Activated CD8-positive, alpha-beta memory T cell treated with anti-CD3 and anti-CD28 coated beads for 24 hours (primary cell): ENCODE data around the gene NOXO1.

Source experiments
- DNase-seq: peaks from one replicate; pipeline ENCODE4 v3.0.0-alpha.2; 2020

The NOXO1 gene

DNA sequence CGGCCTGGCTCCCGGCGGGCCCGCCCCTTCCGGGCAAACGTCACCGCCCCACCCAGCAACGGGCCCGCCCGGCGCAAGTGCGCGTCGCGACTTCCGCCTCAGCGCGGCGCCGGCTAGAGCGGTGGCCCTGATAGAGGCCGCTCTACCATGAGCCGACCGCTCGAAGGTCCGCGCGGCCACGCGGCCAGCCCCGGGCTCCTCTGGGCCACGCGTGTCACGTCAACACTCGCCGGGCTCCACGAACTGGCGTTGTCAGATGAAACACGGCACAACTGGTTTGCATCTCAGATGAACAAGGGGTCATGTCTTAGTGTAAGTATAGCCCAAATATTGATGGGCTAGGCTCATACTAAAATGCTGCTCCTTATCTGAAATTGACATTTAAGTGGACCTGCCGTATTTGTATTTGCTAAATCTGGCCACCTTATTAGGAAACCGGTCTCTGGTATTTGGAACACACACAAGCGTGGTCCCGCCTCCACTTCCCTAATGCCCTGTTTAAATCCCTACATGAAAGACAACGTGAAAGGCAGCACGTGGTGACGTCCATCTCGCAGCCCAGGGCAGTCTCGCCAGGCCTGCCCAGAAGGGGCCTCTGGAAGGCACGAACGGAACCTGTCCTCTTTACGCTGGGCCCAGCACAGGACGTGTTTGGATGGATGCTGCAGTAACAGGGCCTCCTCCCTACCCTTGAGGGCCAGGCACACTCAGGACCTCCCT is 28.7 kb upstream of the NOXO1 start, which contains the start of gene ZNF598:
Gene ZNF598, minus strand, starts transcription at position 31 of the 720 bp plus-strand sequence.
- DNase-seq = peak; percentile 92

- peak; percentile 74 for DNase-seq
These were observed 28.0 kb upstream of the NOXO1 start for GRCh38 chr16:2009164-2009711.

GRCh38 chr16:2008631-2009163 is 27.4 kb upstream of the NOXO1 start:
- DNase-seq = peak; percentile 78

GRCh38 chr16:2008009-2008526 is 26.8 kb upstream of the NOXO1 start:
- DNase-seq = peak; percentile 71

- DNase-seq = no peak
These were observed 26.0 kb upstream of the NOXO1 start for GRCh38 chr16:2007081-2007836.

DNA sequence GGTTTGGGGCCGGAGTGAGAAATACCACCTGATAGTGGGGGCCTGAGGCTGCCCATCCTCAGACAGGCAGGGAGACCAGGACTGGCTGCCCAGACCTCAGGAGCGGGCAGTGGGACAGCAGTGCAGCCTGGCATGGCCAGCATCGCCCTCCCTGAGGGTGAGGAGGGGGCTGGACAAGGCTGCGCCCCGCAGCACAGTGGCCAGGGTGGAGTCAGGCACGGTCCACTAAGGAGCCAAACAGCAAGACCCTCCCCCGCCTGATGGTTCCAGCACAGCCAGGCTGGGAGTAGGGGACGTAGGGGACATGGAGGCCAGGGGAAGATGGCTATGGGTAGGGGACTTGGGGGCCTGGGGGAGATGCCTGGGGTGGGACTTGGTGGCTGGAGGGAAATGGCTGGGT is 25.0 kb upstream of the NOXO1 start:
- no peak for DNase-seq

DNA sequence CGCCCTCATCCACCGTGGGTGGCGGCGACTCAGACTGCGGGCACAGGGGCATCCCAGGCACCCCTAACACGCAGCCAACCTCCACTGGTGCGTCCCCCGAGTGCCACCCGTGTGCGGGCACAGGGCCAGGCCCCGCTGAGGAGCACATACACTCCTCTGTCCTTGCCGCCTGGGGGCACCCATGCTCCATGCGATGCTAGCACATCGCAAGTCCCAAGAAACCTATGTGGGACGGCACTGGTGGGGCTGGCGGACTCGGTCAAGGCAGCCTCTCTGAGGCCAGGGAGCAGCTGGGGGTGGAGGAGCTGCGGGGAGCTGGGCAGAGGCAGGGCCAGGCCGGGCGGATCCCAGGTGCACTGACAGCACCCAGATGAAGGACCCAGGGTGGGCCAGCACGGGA is 24.4 kb upstream of the NOXO1 start:
- DNase-seq = peak; percentile 55

DNA sequence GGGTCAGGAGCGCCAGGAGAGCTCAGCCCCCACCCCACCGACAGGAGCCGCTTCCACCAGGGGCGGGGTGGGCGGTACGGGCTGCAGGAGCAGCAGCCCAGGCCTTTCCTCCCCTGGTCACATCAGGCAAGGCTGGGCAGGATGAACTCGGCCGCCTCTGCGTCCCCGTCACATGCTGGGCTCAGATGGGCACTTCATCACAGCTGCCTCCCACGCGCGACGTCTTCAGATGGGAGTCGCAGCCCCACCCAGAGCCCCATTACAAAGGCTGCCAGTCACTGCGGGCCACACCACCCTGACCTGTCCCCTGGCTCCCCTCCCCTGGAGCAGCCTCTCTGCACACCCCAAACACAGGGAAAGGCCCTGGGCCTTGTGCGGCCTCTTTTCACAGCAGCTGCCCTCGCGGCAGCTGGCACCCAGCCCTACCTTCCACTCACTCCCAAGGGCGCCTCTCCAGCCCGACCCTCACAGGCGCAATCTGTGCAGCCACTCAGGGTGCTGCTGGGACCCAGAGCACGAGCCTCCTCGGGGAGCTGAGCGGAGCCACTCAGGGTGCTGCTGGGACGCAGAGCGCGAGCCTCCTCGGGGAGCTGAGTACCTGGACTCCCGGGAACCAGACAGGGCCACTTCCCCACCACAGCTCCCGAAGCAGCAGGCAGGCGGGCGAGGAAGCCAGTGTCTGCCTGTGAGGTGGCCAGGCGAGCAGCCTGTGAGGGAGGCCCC is 23.7 kb upstream of the NOXO1 start:
- no peak for DNase-seq

- peak; percentile 94 for DNase-seq
These were observed 22.8 kb upstream of the NOXO1 start for GRCh38 chr16:2003827-2004641.

GRCh38 chr16:2003231-2003826 is 22.1 kb upstream of the NOXO1 start:
- DNase-seq = no peak

DNA sequence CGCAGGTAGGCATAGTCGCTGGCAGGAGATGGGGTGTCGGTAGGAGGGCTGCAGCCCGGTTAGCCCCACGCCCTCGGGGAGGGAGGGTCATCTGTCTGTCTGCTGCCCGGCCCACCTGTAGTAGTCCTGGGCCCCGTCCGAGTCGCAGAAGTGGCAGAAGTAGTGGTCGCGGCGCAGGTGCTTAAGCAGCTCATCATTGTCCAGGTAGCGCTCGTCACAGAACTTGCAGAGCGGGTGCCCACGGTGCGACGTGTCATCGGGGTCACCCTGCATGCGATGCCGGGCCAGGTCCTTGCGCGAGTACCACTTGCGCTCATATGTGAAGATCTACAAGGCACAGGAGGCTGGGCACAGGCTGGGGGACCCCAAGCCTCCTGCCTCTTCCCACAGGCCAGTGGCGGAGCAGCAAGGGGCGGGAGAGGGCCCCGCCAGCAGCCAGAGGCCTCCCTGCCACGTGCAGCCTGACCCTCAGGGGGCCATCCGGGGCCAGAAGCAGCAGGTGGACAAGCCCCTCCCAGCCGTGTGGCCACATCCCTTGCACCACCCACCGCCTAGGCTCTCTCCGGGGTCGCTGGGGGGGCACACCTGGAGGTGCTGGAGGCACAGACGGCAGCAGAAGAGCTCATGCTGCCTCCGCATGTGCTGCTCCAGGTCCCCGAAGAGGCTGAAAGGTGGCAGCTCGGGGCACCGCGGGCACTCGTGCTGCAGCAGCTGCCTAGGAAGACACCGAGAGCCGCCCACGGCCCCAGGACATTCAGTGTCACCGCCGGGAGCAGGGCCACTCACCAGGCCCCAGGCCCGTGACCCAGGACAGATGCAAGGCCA is 21.3 kb upstream of the NOXO1 start:
- no peak for DNase-seq

DNA sequence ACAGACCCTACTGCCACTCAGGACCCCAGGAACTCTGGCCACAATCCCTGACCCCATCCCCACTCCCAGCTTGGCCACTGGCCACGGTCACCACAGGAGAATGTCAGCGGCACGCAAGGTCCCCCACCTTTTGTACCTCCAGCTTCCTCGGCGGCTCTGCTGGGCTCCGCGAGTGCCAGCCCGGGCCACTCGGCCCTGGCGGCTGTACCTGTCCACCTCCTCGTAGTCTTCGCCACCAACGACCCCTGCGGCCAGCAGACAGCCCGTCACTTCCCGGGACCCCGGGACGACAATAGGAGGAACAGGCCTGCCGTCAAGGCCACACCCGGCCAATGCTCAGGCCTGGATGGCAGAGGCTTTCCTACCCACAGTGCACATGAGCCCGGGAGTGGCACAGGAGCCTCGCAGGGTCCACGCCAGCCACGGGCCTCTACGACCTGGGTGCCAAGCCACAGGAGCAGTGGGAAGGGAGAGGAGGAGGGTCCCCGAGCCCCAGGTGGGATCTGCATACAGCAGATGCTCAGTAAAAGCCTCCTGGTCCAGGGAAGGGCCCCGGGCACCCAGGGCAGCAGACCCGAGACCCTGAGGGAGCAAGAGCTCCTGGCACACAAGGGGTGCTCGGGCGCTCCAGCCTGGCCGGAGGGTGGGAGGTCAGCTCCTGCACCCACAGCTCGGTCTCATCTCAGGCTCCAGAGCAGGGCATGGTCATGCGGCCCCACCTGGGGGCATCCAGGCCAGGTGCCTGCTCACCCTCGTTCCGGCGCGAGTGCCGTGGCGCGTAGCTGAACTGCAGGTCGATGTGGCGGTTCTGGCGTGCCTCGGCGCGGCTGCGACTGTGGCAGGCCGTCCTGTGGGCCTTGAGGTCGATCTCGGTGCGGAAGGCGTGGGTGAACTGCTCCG is 20.4 kb upstream of the NOXO1 start:
- no peak for DNase-seq

DNA sequence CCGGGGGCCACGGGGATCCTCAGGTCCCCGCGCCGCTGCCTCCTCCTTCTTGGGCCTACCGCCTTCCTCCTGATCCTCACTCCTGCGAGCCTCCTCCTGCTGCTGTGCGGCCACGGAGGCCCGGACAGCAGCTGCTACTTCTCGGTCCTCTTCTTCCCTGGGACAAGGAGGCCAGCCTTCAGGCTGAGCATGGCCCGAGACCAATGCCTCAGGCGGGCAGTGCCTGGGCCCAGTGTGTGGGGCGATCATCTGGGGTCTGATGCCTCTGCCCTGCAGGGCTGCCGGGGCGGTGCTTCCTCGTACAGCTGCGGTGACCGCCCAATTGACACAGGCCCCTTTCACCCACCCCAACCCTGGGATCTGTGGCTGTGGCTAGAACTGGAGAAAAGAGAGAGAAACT is 19.8 kb upstream of the NOXO1 start:
- no peak for DNase-seq

- DNase-seq = no peak
These were observed 18.7 kb upstream of the NOXO1 start for GRCh38 chr16:1999866-2000514.

- DNase-seq = no peak
These were observed 17.9 kb upstream of the NOXO1 start for GRCh38 chr16:1998852-1999801.

GRCh38 chr16:1998360-1998835 is 17.1 kb upstream of the NOXO1 start:
- DNase-seq = no peak
